Thymus (tissue), 11 donors: ENCODE data around the gene OR2T4. TPM values are rescaled to one million over a fixed set of nuclear protein-coding genes. Genes with fewer than 3 reads are reported as not detected.

Experiments
- DNase-seq, 9 donors: peaks; one replicate each; pipeline ENCODE4 v3.0.0-alpha.2; 2013; ENCODE audit warnings: low spot score in 9 of 9, low read depth in 6 of 9, missing footprints in 1 of 9
- H3K27ac ChIP-seq, 2 donors: one replicate each; pipeline ENCODE4 v1.5.1; 2013; ENCODE audit warnings: control low read depth in 1 of 2, low read depth in 1 of 2, low read length in 1 of 2, mild to moderate bottlenecking in 1 of 2, moderate library complexity in 1 of 2
- H3K27me3 ChIP-seq, 2 donors: one replicate each; pipeline ENCODE4 v1.5.1; 2013; ENCODE audit warnings: low read length in 1 of 2; ENCODE audit not compliant: control insufficient read depth in 2 of 2, insufficient read depth in 1 of 2
- H3K36me3 ChIP-seq, 2 donors: one replicate each; pipeline ENCODE4 v1.5.1; 2013; ENCODE audit warnings: low read length in 1 of 2, mild to moderate bottlenecking in 1 of 2, moderate library complexity in 1 of 2; ENCODE audit not compliant: control insufficient read depth in 2 of 2, insufficient read depth in 2 of 2
- H3K4me1 ChIP-seq, 2 donors: one replicate each; pipeline ENCODE4 v1.5.1; 2013; ENCODE audit warnings: low read length in 2 of 2; ENCODE audit not compliant: control insufficient read depth in 2 of 2, insufficient read depth in 2 of 2
- H3K4me3 ChIP-seq, 2 donors: one replicate each; pipeline ENCODE4 v1.5.1; 2013; ENCODE audit warnings: low read length in 2 of 2, control low read depth in 1 of 2, mild to moderate bottlenecking in 1 of 2
- H3K9me3 ChIP-seq, 2 donors: one replicate each; pipeline ENCODE4 v1.5.1; 2013; ENCODE audit warnings: low read length in 1 of 2, mild to moderate bottlenecking in 1 of 2; ENCODE audit not compliant: control insufficient read depth in 2 of 2, insufficient read depth in 1 of 2
- WGBS: extraction: QIAGEN DNeasy Blood & Tissue Kit; methylation state at CpG from one replicate; pipeline ENCODE4 v1.1.7; 2013; 5-methylcytosine and 5-hydroxymethylcytosine counted together
- polyA plus RNA-seq: library from polyadenylated mRNA; stranded (reverse); fragments of 200-250 nt; gene quantifications from one replicate; pipeline ENCODE4 v1.2.3, GENCODE V29; 2013
- total RNA-seq: library from RNA; stranded (reverse); fragments of 120-200 nt; gene quantifications from one replicate; pipeline ENCODE4 v1.2.4, GENCODE V29; 2013
- donor health status: healthy.

OR2T4 gene
- total and polyA plus RNA-seq, 2 donors, result not detected

- no peak for DNase-seq
- H3K9me3 ChIP-seq, result peaks cover 0 to 10% of the 10 kb centered on the region in 2 donors
- no peak within 1 kb of the TSS for H3K4me3 ChIP-seq
- no peak within 1 kb of the TSS for H3K27ac ChIP-seq
- H3K4me1 ChIP-seq, result no peaks in the 10 kb centered on the region
- H3K36me3 ChIP-seq, result no peaks in the 10 kb centered on the region
- no peaks in the 10 kb centered on the region for H3K27me3 ChIP-seq
Measured at GRCh38 chr1:248375446-248375845, 14.0 kb downstream of the OR2T4 start, which contains the start of gene OR2T6. Gene OR2T6, plus strand, starts transcription at chr1:248375746. Its CDS starts 11,863 bp downstream, at chr1:248387609.

GRCh38 chr1:248376916-248377315, 15.5 kb downstream of the OR2T4 start:
- H3K27me3 ChIP-seq, result no peaks in the 10 kb centered on the region
- DNase-seq, result no peak
- no peak overlapping the region for H3K4me3 ChIP-seq
- no peak overlapping the region for H3K27ac ChIP-seq
- H3K9me3 ChIP-seq, result peaks cover 0 to 10% of the 10 kb centered on the region in 2 donors
- H3K36me3 ChIP-seq, result no peaks in the 10 kb centered on the region
- 84% methylated on average over 3 of the region's 3 CpGs for WGBS
- no peaks in the 10 kb centered on the region for H3K4me1 ChIP-seq

DNA sequence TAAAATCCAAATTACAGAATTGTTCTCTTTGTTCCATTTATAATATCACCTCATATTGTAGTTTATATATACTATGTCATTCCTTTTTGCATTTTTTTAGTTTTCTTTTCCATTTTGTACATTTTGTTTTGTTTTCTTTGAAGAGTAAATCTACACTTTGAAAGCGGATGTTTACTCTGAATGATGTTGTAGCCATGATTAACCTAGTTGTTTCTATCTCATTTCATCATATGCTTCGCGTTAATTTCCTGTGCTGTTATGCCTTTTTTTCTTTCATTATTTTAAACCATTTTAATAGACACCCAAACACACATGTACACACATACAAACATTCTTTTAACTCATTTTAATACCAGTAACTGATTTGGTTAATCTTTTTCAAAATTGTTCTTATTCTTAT, 19.4 kb downstream of the OR2T4 start:
- no peak for DNase-seq
- Histone ChIP-seq H3K9me3 (no peaks in the 10 kb centered on the region), H3K4me3 (no peak overlapping the region), H3K36me3 (no peaks in the 10 kb centered on the region), H3K27me3 (no peaks in the 10 kb centered on the region), H3K27ac (no peak overlapping the region), H3K4me1 (no peaks in the 10 kb centered on the region)
- 97% methylated on average over 3 of the region's 3 CpGs for WGBS

GRCh38 chr1:248388426-248388825, 27.0 kb downstream of the OR2T4 start:
- no peaks in the 10 kb centered on the region for H3K9me3 ChIP-seq
- no peak for DNase-seq
- no peak overlapping the region for H3K27ac ChIP-seq
- H3K36me3 ChIP-seq, result no peaks in the 10 kb centered on the region
- H3K4me3 ChIP-seq, result no peak overlapping the region
- no peaks in the 10 kb centered on the region for H3K27me3 ChIP-seq
- WGBS, result 9% methylated on average over 2 of the region's 2 CpGs
- H3K4me1 ChIP-seq, result no peaks in the 10 kb centered on the region

- H3K27me3 ChIP-seq, result no peaks in the 10 kb centered on the region
- no peaks in the 10 kb centered on the region for H3K36me3 ChIP-seq
- H3K4me3 ChIP-seq, result no peak overlapping the region
- DNase-seq, result no peak
- no peak overlapping the region for H3K27ac ChIP-seq
- 89% methylated on average over 2 of the region's 2 CpGs for WGBS
- no peaks in the 10 kb centered on the region for H3K4me1 ChIP-seq
- no peaks in the 10 kb centered on the region for H3K9me3 ChIP-seq
Measured at GRCh38 chr1:248393050-248393449, 31.6 kb downstream of the OR2T4 start.

GRCh38 chr1:248402748-248403147, 41.3 kb downstream of the OR2T4 start, which contains the start of gene OR2T1:
Gene OR2T1, plus strand, starts transcription at chr1:248403048. Its CDS starts 3,100 bp downstream, at chr1:248406148.
- WGBS, result 94% methylated on average over 3 of the region's 3 CpGs
- Histone ChIP-seq H3K27me3 (no peaks in the 10 kb centered on the region), H3K4me3 (no peak within 1 kb of the TSS)

DNA sequence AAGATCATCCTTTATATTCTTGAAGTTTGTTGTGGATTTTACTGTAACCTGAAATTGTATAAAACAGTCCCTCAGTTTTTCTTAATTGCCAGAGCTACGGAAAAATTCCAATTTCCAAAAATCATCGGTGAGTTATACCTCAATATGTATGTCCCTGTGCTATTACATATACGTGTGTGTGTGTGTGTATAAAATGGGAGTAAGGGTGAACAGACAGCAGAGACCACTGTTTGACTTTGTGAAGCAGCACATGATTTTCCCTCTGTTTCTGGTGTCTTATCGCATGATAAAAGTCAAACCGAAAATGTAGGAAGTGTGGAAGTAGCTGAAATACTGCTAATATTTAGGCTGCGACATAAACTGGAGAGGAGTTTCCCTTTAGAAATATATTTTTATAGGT, 42.6 kb downstream of the OR2T4 start:
- no peaks in the 10 kb centered on the region for H3K36me3 ChIP-seq
- peaks cover 0 to 5% of the 10 kb centered on the region in 2 donors for H3K9me3 ChIP-seq
- peak; percentile 3 to 43 (median 17) for DNase-seq
- H3K4me1 ChIP-seq, result no peaks in the 10 kb centered on the region
- WGBS, result 92% methylated on average over 6 of the region's 6 CpGs
- H3K27me3 ChIP-seq, result no peaks in the 10 kb centered on the region
- no peak overlapping the region for H3K27ac ChIP-seq
- no peak overlapping the region for H3K4me3 ChIP-seq

More at GRCh38 chr1:248402748-248403147, 41.3 kb downstream of the OR2T4 start, which contains the start of gene OR2T1:
- DNase-seq, result no peak
- no peaks in the 10 kb centered on the region for H3K4me1 ChIP-seq
- H3K36me3 ChIP-seq, result no peaks in the 10 kb centered on the region
- peaks cover 0 to 4% of the 10 kb centered on the region in 2 donors for H3K9me3 ChIP-seq
- no peak within 1 kb of the TSS for H3K27ac ChIP-seq

GRCh38 chr1:248406721-248407692, 45.5 kb downstream of the OR2T4 start:
- no peaks in the 10 kb centered on the region for H3K27me3 ChIP-seq
- WGBS, result 81% methylated on average over 8 of the region's 8 CpGs
- no peak for DNase-seq
- no peaks in the 10 kb centered on the region for H3K4me1 ChIP-seq
- H3K36me3 ChIP-seq, result no peaks in the 10 kb centered on the region
- peaks cover 0 to 11% of the 10 kb centered on the region in 2 donors for H3K9me3 ChIP-seq
- H3K4me3 ChIP-seq, result no peak overlapping the region
- H3K27ac ChIP-seq, result no peak overlapping the region
